Measurements from ENCODE around the gene ADAMTS2.

The ADAMTS2 gene

DNA sequence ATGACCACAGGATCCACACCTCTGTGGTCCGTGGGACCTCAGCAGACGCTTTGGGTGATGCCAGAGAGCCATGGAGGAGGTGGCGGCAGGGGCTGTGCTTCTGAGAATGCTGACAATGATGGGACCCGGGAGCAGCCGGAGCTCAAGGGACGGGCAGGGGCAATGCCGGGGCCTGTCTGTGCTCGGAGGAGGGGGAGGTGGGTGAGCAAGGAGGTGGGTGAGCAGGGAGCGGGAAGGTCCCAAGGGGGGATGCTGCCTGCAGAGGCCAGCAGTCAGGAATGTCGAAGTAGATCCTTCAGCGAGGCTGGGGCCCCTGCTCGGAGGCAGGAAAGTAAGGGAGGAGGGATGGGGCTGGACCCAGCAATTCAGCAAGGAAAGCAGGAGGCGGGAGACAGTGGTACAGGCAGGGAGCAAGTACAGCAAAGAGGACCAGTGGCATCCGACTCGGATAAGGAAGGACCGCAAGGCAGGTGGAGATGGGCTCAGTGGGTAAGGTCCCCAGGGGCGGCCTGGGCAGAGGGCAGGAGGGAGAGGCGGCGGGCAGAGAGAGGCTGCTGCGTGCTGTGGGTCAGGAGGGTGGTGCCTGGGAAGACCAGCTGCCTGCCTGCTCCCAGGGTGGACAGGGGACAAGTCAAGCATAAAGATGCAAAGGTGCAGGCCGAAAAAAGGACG, 49.0 kb downstream of the ADAMTS2 start:
- TF ChIP-seq, protein P1, sequence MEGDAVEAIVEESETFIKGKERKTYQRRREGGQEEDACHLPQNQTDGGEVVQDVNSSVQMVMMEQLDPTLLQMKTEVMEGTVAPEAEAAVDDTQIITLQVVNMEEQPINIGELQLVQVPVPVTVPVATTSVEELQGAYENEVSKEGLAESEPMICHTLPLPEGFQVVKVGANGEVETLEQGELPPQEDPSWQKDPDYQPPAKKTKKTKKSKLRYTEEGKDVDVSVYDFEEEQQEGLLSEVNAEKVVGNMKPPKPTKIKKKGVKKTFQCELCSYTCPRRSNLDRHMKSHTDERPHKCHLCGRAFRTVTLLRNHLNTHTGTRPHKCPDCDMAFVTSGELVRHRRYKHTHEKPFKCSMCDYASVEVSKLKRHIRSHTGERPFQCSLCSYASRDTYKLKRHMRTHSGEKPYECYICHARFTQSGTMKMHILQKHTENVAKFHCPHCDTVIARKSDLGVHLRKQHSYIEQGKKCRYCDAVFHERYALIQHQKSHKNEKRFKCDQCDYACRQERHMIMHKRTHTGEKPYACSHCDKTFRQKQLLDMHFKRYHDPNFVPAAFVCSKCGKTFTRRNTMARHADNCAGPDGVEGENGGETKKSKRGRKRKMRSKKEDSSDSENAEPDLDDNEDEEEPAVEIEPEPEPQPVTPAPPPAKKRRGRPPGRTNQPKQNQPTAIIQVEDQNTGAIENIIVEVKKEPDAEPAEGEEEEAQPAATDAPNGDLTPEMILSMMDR (IDR thresholded peaks at IDR 0.05; ENCODE audit: low read depth, low read length) = no peak

DNA sequence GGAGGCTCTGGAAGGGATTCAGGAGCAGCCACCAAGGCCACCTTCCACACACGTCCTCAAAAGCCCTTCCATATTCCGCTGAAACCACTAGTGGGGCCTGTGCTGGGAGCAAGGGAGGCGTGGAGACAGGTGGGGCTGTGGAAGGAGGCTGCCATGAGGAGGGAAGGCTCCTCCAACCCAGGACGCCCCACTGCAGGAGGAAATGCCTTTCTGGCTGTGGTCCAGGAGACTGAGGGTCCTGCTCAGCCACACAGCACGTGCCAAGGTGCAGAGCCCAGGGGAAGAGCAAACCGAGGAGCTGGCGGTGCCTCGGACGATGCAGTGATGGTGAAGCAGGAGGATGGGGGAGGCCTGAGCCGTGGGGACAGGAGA, 49.5 kb downstream of the ADAMTS2 start:
- TF ChIP-seq, protein P1 (IDR thresholded peaks at IDR 0.05; ENCODE audit: low read depth, low read length) = no peak
- no peak overlapping the region for H3K4me3 ChIP-seq (ENCODE audit: low read depth, low read length)

More for the DNA sequence above, 49.0 kb downstream of the ADAMTS2 start:
- H3K4me3 ChIP-seq (ENCODE audit: low read depth, low read length) = no peak overlapping the region

DNA sequence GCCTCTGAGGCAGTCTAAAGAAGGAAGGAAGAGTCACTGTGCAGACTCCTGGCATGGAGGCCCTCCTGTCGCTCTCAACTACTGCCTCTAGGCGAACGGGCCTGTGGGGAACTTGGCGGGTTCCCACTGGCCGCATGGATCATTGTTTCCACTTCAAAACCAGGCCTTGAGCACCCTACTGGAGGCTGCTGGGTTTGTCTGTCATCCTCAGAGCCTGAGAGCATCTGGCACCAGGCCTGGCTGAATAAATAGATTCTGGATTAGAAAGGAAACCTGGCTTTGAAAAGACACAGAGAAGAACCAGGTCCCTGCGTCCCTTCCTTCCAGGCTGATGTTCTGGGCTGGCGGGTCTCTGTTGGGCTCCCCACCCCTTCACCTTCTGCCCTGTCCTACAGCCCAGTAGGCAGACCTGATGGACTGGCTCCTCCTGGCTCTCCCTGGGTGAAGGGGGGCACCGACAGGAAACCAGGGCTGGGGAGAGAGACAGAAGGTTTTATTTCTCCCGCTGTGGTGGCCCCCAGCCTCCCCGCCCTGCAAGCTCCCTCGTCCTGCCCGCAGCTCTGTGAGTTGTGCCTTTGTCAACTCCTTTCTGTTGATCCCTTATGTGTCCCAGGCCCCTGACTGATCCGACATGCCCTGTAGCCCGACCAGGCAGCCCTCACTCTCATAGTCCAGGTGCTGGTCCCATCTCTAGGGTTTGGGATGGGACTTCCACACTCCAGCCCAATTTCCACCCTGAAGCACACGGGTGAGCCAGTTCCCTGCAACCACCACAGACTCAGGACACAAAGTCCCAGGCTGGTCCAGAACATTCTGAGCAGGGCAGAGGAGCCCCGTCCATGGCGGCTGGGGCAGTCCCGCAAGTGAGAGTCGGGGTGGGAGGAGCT, 50.1 kb downstream of the ADAMTS2 start:
- TF ChIP-seq, protein P1 (IDR thresholded peaks at IDR 0.05; ENCODE audit: low read depth, low read length) = no peak
- H3K4me3 ChIP-seq (ENCODE audit: low read depth, low read length) = no peak overlapping the region

DNA sequence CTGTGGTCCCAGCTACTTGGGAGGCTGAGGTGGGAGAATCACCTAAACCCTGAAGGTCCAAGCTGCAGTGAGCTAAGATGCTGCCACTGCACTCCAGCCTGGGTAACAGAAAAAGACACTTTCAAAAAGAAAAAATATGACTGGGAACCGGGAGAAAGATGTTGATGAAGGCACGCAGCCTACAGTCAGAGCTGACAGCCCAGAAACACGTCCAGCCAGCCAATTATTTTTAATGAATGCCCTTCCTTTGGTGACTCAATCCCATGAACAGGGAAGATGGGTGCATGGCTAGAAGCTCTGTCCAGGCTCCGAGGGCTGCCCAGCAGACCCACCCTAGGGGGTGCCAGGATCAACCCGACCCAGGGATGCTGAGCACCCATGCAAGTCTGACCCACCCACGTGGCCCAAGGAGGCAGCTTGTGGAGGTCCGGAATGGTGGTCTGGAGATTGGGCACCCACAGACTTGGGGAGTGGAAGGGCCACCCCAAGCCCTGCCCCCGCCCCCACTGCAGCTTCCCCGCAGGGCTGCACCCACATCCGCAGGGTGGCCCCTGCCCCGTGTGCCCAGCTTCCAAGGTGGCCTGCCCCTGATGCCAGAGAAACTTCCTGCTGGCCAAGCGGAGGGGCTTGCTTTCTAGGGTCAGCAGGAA, 51.0 kb downstream of the ADAMTS2 start:
- H3K4me3 ChIP-seq (ENCODE audit: low read depth, low read length) = no peak overlapping the region
- TF ChIP-seq, protein P1 (IDR thresholded peaks at IDR 0.05; ENCODE audit: low read depth, low read length) = no peak

DNA sequence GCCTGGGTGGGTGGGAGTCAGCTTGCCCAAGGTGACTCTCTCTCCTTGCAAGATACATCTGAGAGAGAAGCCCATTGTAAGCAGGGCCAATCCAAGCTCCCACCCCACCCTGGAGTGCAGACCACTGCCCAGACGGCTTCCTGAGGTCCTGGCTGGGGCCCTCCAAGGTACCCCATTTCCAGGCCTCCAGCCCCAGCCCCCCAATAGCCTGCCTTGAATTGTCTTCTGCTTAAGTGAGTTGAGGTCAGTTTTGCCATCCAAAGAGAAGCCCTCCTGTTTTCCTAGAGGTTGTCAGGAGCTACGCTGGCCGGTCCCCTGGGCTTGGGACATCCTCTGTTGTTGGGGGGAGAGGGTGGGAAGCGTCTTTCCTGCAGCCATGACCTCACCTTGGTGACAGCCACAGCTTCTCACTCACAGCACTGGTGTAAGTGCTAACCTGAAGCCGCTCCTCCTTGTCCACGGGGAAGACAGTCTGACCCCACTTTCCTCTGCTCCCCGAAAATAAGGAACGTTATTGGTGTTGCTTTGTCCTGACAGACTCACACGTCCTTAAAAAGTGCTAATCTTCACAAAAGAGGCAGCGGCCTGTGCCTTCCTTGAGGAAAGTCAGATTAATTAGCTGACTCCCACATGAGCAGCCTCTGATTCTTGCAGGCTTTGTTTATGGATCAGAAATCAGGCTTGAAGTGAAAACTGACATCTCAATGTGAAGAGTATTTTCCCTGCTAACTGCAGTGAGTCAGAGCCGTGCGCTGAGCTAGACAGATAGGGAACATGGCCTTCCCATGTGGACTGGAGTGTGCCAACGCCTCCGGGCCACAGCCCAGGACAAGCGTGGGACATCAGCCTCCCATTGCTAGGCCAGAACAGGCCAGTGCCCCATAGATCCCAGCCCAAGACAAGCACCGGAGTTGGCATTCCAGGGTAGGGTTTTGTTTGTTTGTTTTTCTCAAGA, 52.3 kb downstream of the ADAMTS2 start:
- no peak overlapping the region for H3K4me3 ChIP-seq (ENCODE audit: low read depth, low read length)
- TF ChIP-seq, protein P1 (IDR thresholded peaks at IDR 0.05; ENCODE audit: low read depth, low read length) = no peak

DNA sequence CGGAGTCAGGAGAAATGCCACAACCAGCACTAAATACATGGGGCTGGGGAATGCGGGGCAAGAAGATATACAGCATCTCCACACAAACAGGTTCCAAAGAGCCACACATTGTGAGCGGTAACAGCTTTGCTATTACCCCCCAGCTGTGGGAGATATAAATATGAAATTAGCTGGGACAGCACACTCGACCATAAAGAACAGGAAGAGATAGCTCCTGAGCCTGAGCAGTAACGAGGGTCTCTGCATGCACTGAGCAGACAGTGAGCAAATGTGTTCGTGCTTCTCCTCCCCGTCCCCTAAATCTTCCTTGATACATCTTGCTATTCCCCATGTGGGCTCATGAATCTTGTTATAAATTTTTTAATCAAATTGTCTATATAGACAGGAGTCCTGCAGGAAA, 53.1 kb downstream of the ADAMTS2 start:
- TF ChIP-seq, protein P1 (IDR thresholded peaks at IDR 0.05; ENCODE audit: low read depth, low read length) = no peak
- H3K4me3 ChIP-seq (ENCODE audit: low read depth, low read length) = no peak overlapping the region

Data from WI38 (cell line).